LHCN-M2 (cell line): ENCODE measurements around the gene STAMBP. TPM values are rescaled to one million over a fixed set of nuclear protein-coding genes. Genes with fewer than 3 reads are reported as not detected.

Experiments used
- total RNA-seq: library from RNA; depleted of rRNA; stranded (reverse); fragments of >200 nt; gene quantifications from 2 replicates; pipeline ENCODE4 v1.2.3, GENCODE V29; 2014; rRNA removed

Gene STAMBP
- total RNA-seq, 1 experiment from 2014 or later: 1,126 TPM

Other genes starting within 250 kb of the STAMBP start
- not detected in 2 replicates for gene NAT8, start 186.5 kb upstream of the STAMBP start, total RNA-seq
- 59.7 and 67.8 TPM in 2 replicates for gene TPRKB, start 91.6 kb upstream of the STAMBP start, total RNA-seq
- 26.9 and 31.8 TPM in 2 replicates for gene DUSP11, start 48.9 kb upstream of the STAMBP start, total RNA-seq
- gene C2orf78, start 44.8 kb upstream of the STAMBP start, total RNA-seq: 0.06 TPM in 1 of 2 replicates, not detected in the other
- 2.3 and 2.9 TPM in 2 replicates for gene ACTG2, start 64.0 kb downstream of the STAMBP start, total RNA-seq
- gene DGUOK, start 97.9 kb downstream of the STAMBP start, total RNA-seq: 87.3 and 103 TPM in 2 replicates
- gene TET3, start 155.9 kb downstream of the STAMBP start, total RNA-seq: 2.9 and 3.7 TPM in 2 replicates